Measurements from ENCODE around the gene ITSN1. TPM values are rescaled to one million over a fixed set of nuclear protein-coding genes. Genes with fewer than 3 reads are reported as not detected.
A peak's percentile ranks its signal among the peaks of the same experiment; 100 is the strongest.
"Not testable (repeated sequence)": the region's sequence is repeated elsewhere in the genome, so short reads cannot be mapped to it uniquely, and the experiment has no call there.

The ITSN1 gene
- total and polyA plus RNA-seq, 2 experiments from 2014 or later: 77.9 to 95.7 TPM

GRCh38 chr21:33861125-33861524 is 218.8 kb downstream of the ITSN1 start:
- H3K36me3 Mint-ChIP-seq (ENCODE audit: low read depth): no peaks in the 10 kb centered on the region
- Histone ChIP-seq H3K27ac (ENCODE audit: low read depth) (no peak overlapping the region), H3K4me3 (no peak overlapping the region), H2AFZ (peak overlapping the region; percentile 5; the same call in 1 of the 2 replicates), H3K27me3 (ENCODE audit: insufficient read depth) (no peaks in the 10 kb centered on the region), H3K4me1 (ENCODE audit: insufficient read depth) (peaks cover 13% of the 10 kb centered on the region), H3K36me3 (ENCODE audit: insufficient read depth) (no peaks in the 10 kb centered on the region), H3K79me2 (replicated peaks; ENCODE audit: insufficient read depth) (no peaks in the 10 kb centered on the region), H3K4me2 (no peak overlapping the region), H3K9me2 (ENCODE audit: insufficient read depth) (peaks cover 5% of the 10 kb centered on the region; the same call in 1 of the 2 replicates), H4K20me1 (replicated peaks; ENCODE audit: insufficient read depth) (no peaks in the 10 kb centered on the region), H3F3A (replicated peaks; ENCODE audit: low read depth) (no peaks in the 10 kb centered on the region)
- H3K27ac Mint-ChIP-seq: no peak overlapping the region
- peaks cover 3% of the 10 kb centered on the region for H3K27me3 Mint-ChIP-seq (ENCODE audit: insufficient read depth, low read depth, poor library complexity)
- peaks cover 14% of the 10 kb centered on the region for H3K4me1 Mint-ChIP-seq
- ATAC-seq: no peak
- TF ChIP-seq STAT1 (IDR thresholded peaks at IDR 0.05; ENCODE audit: unreplicated experiment) (no peak), POLR2AphosphoS5 (IDR thresholded peaks at IDR 0.05; ENCODE audit: low read depth) (no peak), ETS1 (IDR thresholded peaks at IDR 0.05) (no peak), REST (IDR thresholded peaks at IDR 0.05; ENCODE audit: unreplicated experiment) (no peak)
- no peak for DNase-seq (ENCODE audit: low spot score)
- no peak overlapping the region for H3K4me3 Mint-ChIP-seq
- H3K9me3 Mint-ChIP-seq: no peaks in the 10 kb centered on the region

GRCh38 chr21:33863191-33863590 is 220.9 kb downstream of the ITSN1 start:
- H3K4me1 ChIP-seq (ENCODE audit: insufficient read depth); H3K27me3 ChIP-seq (ENCODE audit: insufficient read depth); H3F3A ChIP-seq (replicated peaks; ENCODE audit: low read depth); H3K36me3 Mint-ChIP-seq (ENCODE audit: low read depth); H3K9me2 ChIP-seq (ENCODE audit: insufficient read depth); H4K20me1 ChIP-seq (replicated peaks; ENCODE audit: insufficient read depth); H3K27ac Mint-ChIP-seq; H3K36me3 ChIP-seq (ENCODE audit: insufficient read depth); DNase-seq (ENCODE audit: low spot score); H3K9me3 Mint-ChIP-seq; H3K4me3 ChIP-seq; H3K4me3 Mint-ChIP-seq; H2AFZ ChIP-seq; H3K79me2 ChIP-seq (replicated peaks; ENCODE audit: insufficient read depth); ATAC-seq; H3K4me2 ChIP-seq; H3K27me3 Mint-ChIP-seq (ENCODE audit: insufficient read depth, low read depth, poor library complexity); H3K27ac ChIP-seq (ENCODE audit: low read depth): not testable (repeated sequence)
- H3K4me1 Mint-ChIP-seq: peaks cover 14% of the 10 kb centered on the region

GRCh38 chr21:33864150-33864549 is 221.8 kb downstream of the ITSN1 start:
- H2AFZ ChIP-seq: no peak overlapping the region
- H3K27me3 ChIP-seq (ENCODE audit: insufficient read depth): no peaks in the 10 kb centered on the region
- H3K27ac ChIP-seq (ENCODE audit: low read depth): no peak overlapping the region
- no peaks in the 10 kb centered on the region for H3K4me1 ChIP-seq (ENCODE audit: insufficient read depth)
- H3K36me3 ChIP-seq (ENCODE audit: insufficient read depth): no peaks in the 10 kb centered on the region
- H3F3A ChIP-seq (replicated peaks; ENCODE audit: low read depth): no peaks in the 10 kb centered on the region
- H3K4me2 ChIP-seq: no peak overlapping the region
- no peak overlapping the region for H3K4me3 ChIP-seq
- Mint-ChIP-seq H3K4me1 (peaks cover 5% of the 10 kb centered on the region), H3K9me3 (no peaks in the 10 kb centered on the region; the same call in 2 of the 3 replicates), H3K27me3 (ENCODE audit: insufficient read depth, low read depth, poor library complexity) (peaks cover 3% of the 10 kb centered on the region), H3K27ac (no peak overlapping the region), H3K4me3 (no peak overlapping the region), H3K36me3 (ENCODE audit: low read depth) (no peaks in the 10 kb centered on the region)
- H4K20me1 ChIP-seq (replicated peaks; ENCODE audit: insufficient read depth): no peaks in the 10 kb centered on the region
- no peaks in the 10 kb centered on the region for H3K79me2 ChIP-seq (replicated peaks; ENCODE audit: insufficient read depth)
- peaks cover 3% of the 10 kb centered on the region; the same call in 1 of the 2 replicates for H3K9me2 ChIP-seq (ENCODE audit: insufficient read depth)
- DNase-seq (ENCODE audit: low spot score) (no peak), ATAC-seq (no peak)
- TF ChIP-seq ETS1 (IDR thresholded peaks at IDR 0.05): no peak
